ENCODE results near the gene SNRNP25. TPM values are rescaled to one million over a fixed set of nuclear protein-coding genes. Genes with fewer than 3 reads are reported as not detected.
"Not testable (repeated sequence)": the region's sequence is repeated elsewhere in the genome, so short reads cannot be mapped to it uniquely, and the experiment has no call there.

SNRNP25 gene
- total RNA-seq = 10 to 100 TPM in 1 of 2 experiments, 1 to 10 TPM in 1; 9.5 to 11.3 TPM
- polyA plus RNA-seq = 10 to 100 TPM; 20.2 to 30.2 (median 22.3) TPM
- total RNA-seq = 2.5 to 27.3 (median 10.7) reads per million in 6 experiments

GRCh38 chr16:53346-54236 lies at the start of gene SNRNP25, which contains the start of gene POLR3K:
SNRNP25 (plus strand) TSS chr16:53828; CDS start chr16:54017, 189 bp downstream.
POLR3K (minus strand) TSS chr16:53608; CDS start chr16:53586, 22 bp downstream.
- Mint-ChIP-seq H3K4me3 (peak within 1 kb of the TSS; percentile 94 to 99 (median 97)), H3K36me3 (peaks cover 0 to 29% (median 5%) of the 10 kb centered on the region in 3 donors), H3K27me3 (no peaks in the 10 kb centered on the region), H3K4me1 (peaks cover 11 to 37% (median 33%) of the 10 kb centered on the region in 4 donors), H3K27ac (peak within 1 kb of the TSS; percentile 82 to 95 (median 92)), H3K9me3 (no peaks in the 10 kb centered on the region)
- peak; percentile 89 to 99 (median 97) for DNase-seq
- POLR2A ChIA-PET = interaction anchor here (1.0 to 1.5 kb wide), 4 partner anchors 15 to 182 kb away, joined by 3 to 7 read pairs (median 4); partner anchors contain the start of gene MPG
- peak; percentile 97 for ATAC-seq

- no peaks in the 10 kb centered on the region for H3K4me1 Mint-ChIP-seq
- POLR2A ChIA-PET = no interaction called here
- H3K9me3 Mint-ChIP-seq = no peaks in the 10 kb centered on the region
- ATAC-seq (peak; percentile 95), DNase-seq (peak in 3 of 10 donors; percentile 9 to 23 (median 10))
- no peaks in the 10 kb centered on the region for H3K27me3 Mint-ChIP-seq
- H3K4me3 Mint-ChIP-seq = peak overlapping the region in 9 of 10 donors; percentile 45 to 86 (median 70)
- no peaks in the 10 kb centered on the region for H3K36me3 Mint-ChIP-seq
- H3K27ac Mint-ChIP-seq = peak overlapping the region in 4 of 10 donors; percentile 3 to 76 (median 44)
Measured at GRCh38 chr16:9903-10665, 43.5 kb upstream of the SNRNP25 start.

GRCh38 chr16:10772-11171 lies 42.9 kb upstream of the SNRNP25 start:
- H3K9me3 Mint-ChIP-seq, H3K27me3 Mint-ChIP-seq, POLR2A ChIA-PET, H3K36me3 Mint-ChIP-seq, H3K4me1 Mint-ChIP-seq: not testable (repeated sequence)
- Mint-ChIP-seq H3K4me3 (peak overlapping the region in 4 of 10 donors; percentile 30 to 77 (median 46)), H3K27ac (peak overlapping the region in 4 of 10 donors; percentile 56 to 86 (median 82))
- DNase-seq = peak; percentile 62 to 95 (median 88)
- peak; percentile 41 to 57 for ATAC-seq

GRCh38 chr16:17062-17765 lies 36.4 kb upstream of the SNRNP25 start:
- H3K27ac Mint-ChIP-seq, H3K27me3 Mint-ChIP-seq, H3K4me1 Mint-ChIP-seq, H3K36me3 Mint-ChIP-seq, ATAC-seq, DNase-seq, H3K4me3 Mint-ChIP-seq, H3K9me3 Mint-ChIP-seq, POLR2A ChIA-PET: not testable (repeated sequence)

GRCh38 chr16:20886-21285 lies 32.7 kb upstream of the SNRNP25 start:
- H3K4me3 Mint-ChIP-seq, H3K4me1 Mint-ChIP-seq, DNase-seq, H3K27me3 Mint-ChIP-seq, H3K9me3 Mint-ChIP-seq, H3K27ac Mint-ChIP-seq, H3K36me3 Mint-ChIP-seq, ATAC-seq, POLR2A ChIA-PET: not testable (repeated sequence)

GRCh38 chr16:24151-24550 lies 29.5 kb upstream of the SNRNP25 start:
- H3K4me1 Mint-ChIP-seq, H3K9me3 Mint-ChIP-seq, DNase-seq, POLR2A ChIA-PET, H3K27ac Mint-ChIP-seq, ATAC-seq, H3K4me3 Mint-ChIP-seq, H3K27me3 Mint-ChIP-seq, H3K36me3 Mint-ChIP-seq: not testable (repeated sequence)

GRCh38 chr16:25926-26348 lies 27.7 kb upstream of the SNRNP25 start:
- H3K4me3 Mint-ChIP-seq, H3K36me3 Mint-ChIP-seq, H3K27me3 Mint-ChIP-seq, DNase-seq, H3K9me3 Mint-ChIP-seq, POLR2A ChIA-PET, H3K27ac Mint-ChIP-seq, H3K4me1 Mint-ChIP-seq: not testable (repeated sequence)
- peak in 1 of 2 donors; percentile 69 for ATAC-seq

GRCh38 chr16:30627-31026 lies 23.0 kb upstream of the SNRNP25 start:
- H3K27me3 Mint-ChIP-seq, H3K36me3 Mint-ChIP-seq, ATAC-seq, H3K9me3 Mint-ChIP-seq, H3K4me3 Mint-ChIP-seq, POLR2A ChIA-PET, H3K27ac Mint-ChIP-seq, DNase-seq: not testable (repeated sequence)
- H3K4me1 Mint-ChIP-seq = peaks cover 8 to 15% (median 8%) of the 10 kb centered on the region in 4 donors

- H3K36me3 Mint-ChIP-seq, DNase-seq, ATAC-seq, H3K4me3 Mint-ChIP-seq, H3K9me3 Mint-ChIP-seq, POLR2A ChIA-PET, H3K27me3 Mint-ChIP-seq: not testable (repeated sequence)
- Mint-ChIP-seq H3K27ac (peak overlapping the region in 3 of 10 donors; percentile 2 to 72 (median 18)), H3K4me1 (peaks cover 8 to 39% (median 19%) of the 10 kb centered on the region in 4 donors)
Measured at GRCh38 chr16:33154-33876, 20.3 kb upstream of the SNRNP25 start.

GRCh38 chr16:33877-34647 lies 19.6 kb upstream of the SNRNP25 start:
- Mint-ChIP-seq H3K9me3 (no peaks in the 10 kb centered on the region), H3K4me1 (peaks cover 11 to 46% (median 26%) of the 10 kb centered on the region in 4 donors), H3K36me3 (no peaks in the 10 kb centered on the region), H3K27ac (peak overlapping the region in 5 of 10 donors; percentile 18 to 72 (median 44)), H3K4me3 (peak overlapping the region in 1 of 10 donors; percentile 78), H3K27me3 (no peaks in the 10 kb centered on the region)
- POLR2A ChIA-PET = interaction anchor here (0.6 kb wide), 1 partner anchor 53 kb away, joined by 5 read pairs; no protein-coding TSS in a partner anchor
- no peak for ATAC-seq
- no peak for DNase-seq

- Mint-ChIP-seq H3K27ac (peak overlapping the region in 6 of 10 donors; percentile 26 to 72 (median 64)), H3K4me3 (peak overlapping the region in 2 of 10 donors; percentile 10 to 78), H3K36me3 (no peaks in the 10 kb centered on the region), H3K9me3 (no peaks in the 10 kb centered on the region), H3K4me1 (peaks cover 16 to 52% (median 31%) of the 10 kb centered on the region in 4 donors), H3K27me3 (no peaks in the 10 kb centered on the region)
- POLR2A ChIA-PET = interaction anchor here (0.6 kb wide), 1 partner anchor 53 kb away, joined by 5 read pairs; no protein-coding TSS in a partner anchor
- DNase-seq (no peak), ATAC-seq (no peak)
Measured at GRCh38 chr16:34648-34987, 19.0 kb upstream of the SNRNP25 start.
